ENCODE measurements around the gene ATF7IP2.
"Not testable (repeated sequence)": the region's sequence is repeated elsewhere in the genome, so short reads cannot be mapped to it uniquely, and the experiment has no call there.

The ATF7IP2 gene

GRCh38 chr16:10385725-10386516 is at the start of gene ATF7IP2:
TSS of gene ATF7IP2 (plus strand) at chr16:10386061. CDS start at chr16:10430621, 44,560 bp downstream.
- peak; percentile 69 to 70 for DNase-seq (ENCODE audit: low read depth in 2 of 2)

GRCh38 chr16:10338426-10338825 is 47.4 kb upstream of the ATF7IP2 start:
- DNase-seq (ENCODE audit: low read depth in 2 of 2): no peak

GRCh38 chr16:10339777-10340732 is 45.8 kb upstream of the ATF7IP2 start:
- no peak for DNase-seq (ENCODE audit: low read depth in 2 of 2)

GRCh38 chr16:10343124-10343760 is 42.6 kb upstream of the ATF7IP2 start:
- DNase-seq (ENCODE audit: low read depth in 2 of 2): no peak

- DNase-seq (ENCODE audit: low read depth in 2 of 2): not testable (repeated sequence)
These were observed 41.2 kb upstream of the ATF7IP2 start for GRCh38 chr16:10344699-10345098.

- DNase-seq (ENCODE audit: low read depth in 2 of 2): no peak
These were observed 40.2 kb upstream of the ATF7IP2 start for GRCh38 chr16:10345629-10346028.

- DNase-seq (ENCODE audit: low read depth in 2 of 2): no peak
These were observed 36.0 kb upstream of the ATF7IP2 start for GRCh38 chr16:10349851-10350250.

GRCh38 chr16:10352262-10352661 is 33.6 kb upstream of the ATF7IP2 start:
- DNase-seq (ENCODE audit: low read depth in 2 of 2): no peak

- no peak for DNase-seq (ENCODE audit: low read depth in 2 of 2)
These were observed 30.3 kb upstream of the ATF7IP2 start for GRCh38 chr16:10355589-10355988.

GRCh38 chr16:10356870-10357842 is 28.7 kb upstream of the ATF7IP2 start:
- no peak for DNase-seq (ENCODE audit: low read depth in 2 of 2)

- DNase-seq (ENCODE audit: low read depth in 2 of 2): not testable (repeated sequence)
These were observed 24.1 kb upstream of the ATF7IP2 start for GRCh38 chr16:10361747-10362076.

GRCh38 chr16:10362077-10362863 is 23.6 kb upstream of the ATF7IP2 start:
- DNase-seq (ENCODE audit: low read depth in 2 of 2): no peak

- not testable (repeated sequence) for DNase-seq (ENCODE audit: low read depth in 2 of 2)
These were observed 23.0 kb upstream of the ATF7IP2 start for GRCh38 chr16:10362864-10363197.

- DNase-seq (ENCODE audit: low read depth in 2 of 2): not testable (repeated sequence)
These were observed 19.2 kb upstream of the ATF7IP2 start for GRCh38 chr16:10366619-10367018.

GRCh38 chr16:10367616-10368188 is 18.2 kb upstream of the ATF7IP2 start:
- no peak for DNase-seq (ENCODE audit: low read depth in 2 of 2)

GRCh38 chr16:10368969-10369551 is 16.8 kb upstream of the ATF7IP2 start:
- no peak for DNase-seq (ENCODE audit: low read depth in 2 of 2)

- no peak for DNase-seq (ENCODE audit: low read depth in 2 of 2)
These were observed 15.7 kb upstream of the ATF7IP2 start for GRCh38 chr16:10370096-10370726.

GRCh38 chr16:10371592-10371991 is 14.3 kb upstream of the ATF7IP2 start:
- no peak for DNase-seq (ENCODE audit: low read depth in 2 of 2)

- no peak for DNase-seq (ENCODE audit: low read depth in 2 of 2)
These were observed 12.3 kb upstream of the ATF7IP2 start for GRCh38 chr16:10373556-10373955.

Data from fibroblast of skin of left biceps (primary cell).